ENCODE measurements around the gene ARHGEF38.

DNA sequence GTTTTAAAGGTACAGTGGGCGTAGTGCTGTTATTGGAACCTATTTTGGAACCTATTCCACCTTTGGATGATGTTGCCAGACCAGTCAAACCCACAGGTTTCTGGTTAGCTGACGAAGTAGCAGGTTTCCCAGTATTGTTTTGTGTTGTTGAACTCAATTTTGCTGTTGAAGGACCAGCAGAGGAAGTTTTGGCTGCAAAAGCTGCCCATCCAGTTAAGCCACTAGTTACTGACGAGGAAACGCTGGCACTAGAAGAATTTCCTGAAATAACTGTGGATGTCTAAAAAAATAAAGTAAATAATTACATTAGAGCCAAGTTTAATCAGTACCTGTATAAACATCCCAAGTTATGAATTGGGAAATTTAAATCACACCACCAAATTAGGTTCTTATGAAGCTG, 130.6 kb downstream of the ARHGEF38 start:
- TF ChIP-seq, protein P1, sequence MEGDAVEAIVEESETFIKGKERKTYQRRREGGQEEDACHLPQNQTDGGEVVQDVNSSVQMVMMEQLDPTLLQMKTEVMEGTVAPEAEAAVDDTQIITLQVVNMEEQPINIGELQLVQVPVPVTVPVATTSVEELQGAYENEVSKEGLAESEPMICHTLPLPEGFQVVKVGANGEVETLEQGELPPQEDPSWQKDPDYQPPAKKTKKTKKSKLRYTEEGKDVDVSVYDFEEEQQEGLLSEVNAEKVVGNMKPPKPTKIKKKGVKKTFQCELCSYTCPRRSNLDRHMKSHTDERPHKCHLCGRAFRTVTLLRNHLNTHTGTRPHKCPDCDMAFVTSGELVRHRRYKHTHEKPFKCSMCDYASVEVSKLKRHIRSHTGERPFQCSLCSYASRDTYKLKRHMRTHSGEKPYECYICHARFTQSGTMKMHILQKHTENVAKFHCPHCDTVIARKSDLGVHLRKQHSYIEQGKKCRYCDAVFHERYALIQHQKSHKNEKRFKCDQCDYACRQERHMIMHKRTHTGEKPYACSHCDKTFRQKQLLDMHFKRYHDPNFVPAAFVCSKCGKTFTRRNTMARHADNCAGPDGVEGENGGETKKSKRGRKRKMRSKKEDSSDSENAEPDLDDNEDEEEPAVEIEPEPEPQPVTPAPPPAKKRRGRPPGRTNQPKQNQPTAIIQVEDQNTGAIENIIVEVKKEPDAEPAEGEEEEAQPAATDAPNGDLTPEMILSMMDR (IDR thresholded peaks at IDR 0.05) = no peak
- TF ChIP-seq POLR2A (IDR thresholded peaks at IDR 0.05) (no peak), EP300 (IDR thresholded peaks at IDR 0.05) (no peak)

All from ovary (tissue), 3 donors.